ENCODE results near the gene TFEB. TPM values are rescaled to one million over a fixed set of nuclear protein-coding genes. Genes with fewer than 3 reads are reported as not detected.

TFEB gene
- total and polyA plus RNA-seq, 2 donors (not counting 3 experiments of a cell fraction or from before 2014, with no cell fraction given) = 4.9 to 6.6 TPM

- no peak for TF ChIP-seq JUN (IDR thresholded peaks at IDR 0.05; ENCODE audit: borderline replicate concordance, insufficient read depth, insufficient read length, low read depth)
- H3K4me3 ChIP-seq (replicated peaks in 1 of 3; ENCODE audit: insufficient read depth in 1 of 3, low read depth in 1 of 3, low read length in 3 of 3) = no peak overlapping the region
- H3K9ac ChIP-seq (replicated peaks; ENCODE audit: extremely low read depth, insufficient read depth, low read length) = no peak overlapping the region
- no peaks in the 10 kb centered on the region for H3K36me3 ChIP-seq (ENCODE audit: control insufficient read depth in 2 of 2, extremely low read depth in 1 of 2, insufficient read depth in 2 of 2, low read length in 2 of 2)
- no peaks in the 10 kb centered on the region for H3K79me2 ChIP-seq (ENCODE audit: control insufficient read depth, insufficient read depth, low read length)
- CTCF ChIA-PET = interaction anchor here (0.6 to 5.0 kb wide), 11 partner anchors 25 to 374 kb away, joined by 3 to 226 read pairs (median 6); no protein-coding TSS in a partner anchor
- no TSS peak for BruUV-seq (replicated peaks)
- no peaks in the 10 kb centered on the region for H4K20me1 ChIP-seq (replicated peaks; ENCODE audit: control insufficient read depth, extremely low read depth, insufficient read depth, low read length)
- H3K4me1 ChIP-seq (ENCODE audit: control insufficient read depth, extremely low read depth, insufficient read depth, low read length) = peaks cover 8% of the 10 kb centered on the region
- H3K27ac ChIP-seq (ENCODE audit: insufficient read depth, low read depth, low read length) = no peak overlapping the region
- no peak for FAIRE-seq
- H3K4me2 ChIP-seq (ENCODE audit: insufficient read depth, low read length) = no peak overlapping the region
- H3K9me3 ChIP-seq (replicated peaks; ENCODE audit: control insufficient read depth, insufficient read depth, low read length) = no peaks in the 10 kb centered on the region
- POLR2A ChIA-PET = no interaction called here
- no peak for DNase-seq (ENCODE audit: low read depth, low spot score)
- dilution Hi-C loops (cut with MboI; ENCODE audit: extremely low pct_ligation_motif_present, low sequenced_read_pairs) (no loop called here), intact Hi-C loops (cut with micrococcal nuclease) (no loop called here)
- H3K9me1 ChIP-seq (replicated peaks; ENCODE audit: control insufficient read depth, extremely low read depth, insufficient read depth, low read length) = no peaks in the 10 kb centered on the region
- H3K27me3 ChIP-seq (ENCODE audit: control insufficient read depth in 2 of 2, insufficient read depth in 2 of 2, low read length in 2 of 2) = peaks cover 0 to 3% of the 10 kb centered on the region in 2 experiments
- H2AFZ ChIP-seq (ENCODE audit: low read depth, low read length) = no peak overlapping the region
Measured at GRCh38 chr6:41680182-41680965, 55.0 kb downstream of the TFEB start.

- H3K9me1 ChIP-seq (replicated peaks; ENCODE audit: control insufficient read depth, extremely low read depth, insufficient read depth, low read length) = no peaks in the 10 kb centered on the region
- H3K4me1 ChIP-seq (ENCODE audit: control insufficient read depth, extremely low read depth, insufficient read depth, low read length) = peaks cover 8% of the 10 kb centered on the region
- H3K27ac ChIP-seq (ENCODE audit: insufficient read depth, low read depth, low read length) = no peak overlapping the region
- no peak overlapping the region for H3K4me2 ChIP-seq (ENCODE audit: insufficient read depth, low read length)
- no peak for TF ChIP-seq GATA2 (IDR thresholded peaks at IDR 0.05; ENCODE audit: insufficient read depth, insufficient read length, low read depth, low read length)
- TF ChIP-seq FOS (IDR thresholded peaks at IDR 0.05; ENCODE audit: borderline replicate concordance, insufficient read depth, low read length) = no peak
- no peak for TF ChIP-seq CTCF (IDR thresholded peaks at IDR 0.05; ENCODE audit: extremely low read depth in 1 of 2, insufficient read depth in 1 of 2, low read depth in 1 of 2, low read length in 2 of 2)
- no peak for TF ChIP-seq JUN (IDR thresholded peaks at IDR 0.05; ENCODE audit: borderline replicate concordance, insufficient read depth, insufficient read length, low read depth)
- TF ChIP-seq MAX (IDR thresholded peaks at IDR 0.05; ENCODE audit: insufficient read depth, insufficient read length) = no peak
- no peak for TF ChIP-seq POLR2A (IDR thresholded peaks at IDR 0.05; ENCODE audit: low read depth, low read length)
- TF ChIP-seq EZH2 (IDR thresholded peaks at IDR 0.05; ENCODE audit: borderline replicate concordance, low read depth, low read length, severe bottlenecking) = no peak
- no peak for TF ChIP-seq POLR2AphosphoS5 (IDR thresholded peaks at IDR 0.05; ENCODE audit: insufficient read depth, low read depth, low read length)
- no peak for TF ChIP-seq MYC (IDR thresholded peaks at IDR 0.05; ENCODE audit: low read depth, low read length)
- H3K9ac ChIP-seq (replicated peaks; ENCODE audit: extremely low read depth, insufficient read depth, low read length) = no peak overlapping the region
- no TSS peak for BruUV-seq (replicated peaks)
- intact Hi-C loops (cut with micrococcal nuclease) = no loop called here
- H3K9me3 ChIP-seq (replicated peaks; ENCODE audit: control insufficient read depth, insufficient read depth, low read length) = no peaks in the 10 kb centered on the region
- no peak overlapping the region for H3K4me3 ChIP-seq (replicated peaks in 1 of 3; ENCODE audit: insufficient read depth in 1 of 3, low read depth in 1 of 3, low read length in 3 of 3)
- dilution Hi-C loops (cut with MboI; ENCODE audit: extremely low pct_ligation_motif_present, low sequenced_read_pairs) = no loop called here
- FAIRE-seq = no peak
- no peaks in the 10 kb centered on the region for H3K79me2 ChIP-seq (ENCODE audit: control insufficient read depth, insufficient read depth, low read length)
- POLR2A ChIA-PET = no interaction called here
- no peak for DNase-seq (ENCODE audit: low read depth, low spot score)
- peaks cover 0 to 3% of the 10 kb centered on the region in 2 experiments for H3K27me3 ChIP-seq (ENCODE audit: control insufficient read depth in 2 of 2, insufficient read depth in 2 of 2, low read length in 2 of 2)
- CTCF ChIA-PET = interaction anchor here (1.4 to 5.0 kb wide), 2 partner anchors 75 to 88 kb away, joined by 6 to 226 read pairs; no protein-coding TSS in a partner anchor
- no peak overlapping the region for H2AFZ ChIP-seq (ENCODE audit: low read depth, low read length)
- no peaks in the 10 kb centered on the region for H3K36me3 ChIP-seq (ENCODE audit: control insufficient read depth in 2 of 2, extremely low read depth in 1 of 2, insufficient read depth in 2 of 2, low read length in 2 of 2)
- no peaks in the 10 kb centered on the region for H4K20me1 ChIP-seq (replicated peaks; ENCODE audit: control insufficient read depth, extremely low read depth, insufficient read depth, low read length)
Measured at GRCh38 chr6:41679696-41680095, 55.7 kb downstream of the TFEB start.

Data from endothelial cell of umbilical vein (primary cell).